ENCODE results near the gene PRR23E.

Gene PRR23E

DNA sequence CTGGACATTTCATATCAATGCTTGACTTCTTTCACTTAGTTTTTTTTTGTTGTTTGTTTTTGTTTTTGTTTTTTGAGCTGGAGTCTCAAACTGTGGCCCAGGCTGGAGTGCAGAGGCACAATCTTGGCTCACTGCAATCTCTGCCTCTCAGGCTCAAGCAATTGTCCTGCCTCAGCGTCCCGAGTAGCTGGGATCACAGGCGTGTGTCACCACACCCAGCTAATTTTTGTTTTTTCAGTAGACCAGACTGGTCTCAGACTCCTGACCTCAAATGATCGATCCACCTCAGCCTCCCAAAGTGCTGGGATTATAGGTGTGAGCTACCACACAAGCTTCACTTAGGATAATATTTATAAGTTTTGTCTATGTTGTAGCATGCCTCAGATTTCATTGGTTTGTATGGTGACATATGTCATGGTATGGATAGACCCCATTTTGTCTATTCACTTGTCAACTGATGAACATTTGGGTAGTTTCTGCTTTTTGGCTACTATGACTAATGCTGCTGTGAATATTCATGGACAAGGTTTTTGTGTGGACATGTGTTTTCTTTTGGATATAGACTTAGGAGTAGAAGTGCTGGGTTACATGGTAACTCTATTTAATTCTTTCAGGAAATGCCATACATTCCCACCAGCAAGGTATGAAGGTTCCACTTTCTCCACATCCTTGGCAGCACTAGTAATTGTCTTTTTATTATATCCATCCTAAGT lies 6.8 kb upstream of the PRR23E start:
- no peak for DNase-seq

DNA sequence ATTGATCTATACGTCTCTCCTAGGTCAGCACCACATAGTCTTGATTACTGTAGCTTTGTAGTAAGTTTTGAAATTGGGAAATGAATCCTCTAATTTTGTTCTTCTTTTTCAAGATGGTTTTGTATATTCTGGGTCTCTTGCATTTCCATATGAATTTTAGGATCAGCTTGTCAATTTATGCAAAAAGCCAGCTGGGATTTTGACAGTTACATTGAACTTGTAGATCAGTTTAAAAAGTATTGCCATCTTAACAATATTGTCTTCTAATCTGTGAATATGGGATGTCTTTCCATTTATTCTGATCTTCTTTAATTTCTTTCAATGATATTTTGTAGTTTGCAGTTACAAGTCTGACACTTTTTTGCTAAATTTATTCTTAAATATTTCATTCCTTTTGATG lies 5.6 kb upstream of the PRR23E start:
- DNase-seq: no peak

DNA sequence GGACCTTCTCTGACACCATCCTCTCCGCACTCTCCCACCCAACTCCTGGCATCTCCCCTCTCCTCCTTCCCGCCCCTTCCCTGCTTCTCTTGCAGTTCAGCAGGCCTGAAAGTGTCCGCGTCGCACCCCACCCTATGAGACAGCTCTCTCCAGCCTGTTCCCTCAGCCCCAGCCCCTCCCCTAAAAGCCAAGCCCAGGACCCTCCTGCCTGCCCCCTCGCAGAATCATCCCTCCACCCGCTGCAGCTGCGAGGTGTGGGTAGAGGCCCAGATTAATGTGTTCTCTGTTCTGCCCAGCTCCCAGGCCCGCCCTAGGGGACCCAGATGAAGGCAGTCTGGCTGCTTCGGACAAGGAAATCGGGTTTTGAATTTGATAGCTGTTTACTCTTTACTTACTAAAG lies 410 bp downstream of the PRR23E start:
- no peak for DNase-seq

DNA sequence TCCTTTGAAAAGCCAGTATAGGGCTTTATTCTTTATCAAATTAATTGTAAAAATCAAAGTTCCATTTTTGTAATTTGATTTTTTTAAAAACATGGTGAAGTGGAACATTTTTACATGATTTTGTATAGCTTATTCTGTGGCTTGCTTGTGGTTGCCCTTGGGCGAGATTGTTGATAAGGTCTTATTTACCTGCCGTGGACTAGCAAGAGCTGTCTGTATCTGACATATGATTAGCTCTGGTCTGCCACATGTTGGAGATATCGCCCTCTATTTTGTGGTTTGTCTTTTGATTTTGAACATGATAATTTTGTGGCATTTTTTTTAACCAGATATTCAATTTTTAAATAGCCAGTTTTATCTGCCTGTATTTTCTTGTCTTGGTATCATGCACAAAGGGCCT lies 844 bp downstream of the PRR23E start:
- no peak for DNase-seq

DNA sequence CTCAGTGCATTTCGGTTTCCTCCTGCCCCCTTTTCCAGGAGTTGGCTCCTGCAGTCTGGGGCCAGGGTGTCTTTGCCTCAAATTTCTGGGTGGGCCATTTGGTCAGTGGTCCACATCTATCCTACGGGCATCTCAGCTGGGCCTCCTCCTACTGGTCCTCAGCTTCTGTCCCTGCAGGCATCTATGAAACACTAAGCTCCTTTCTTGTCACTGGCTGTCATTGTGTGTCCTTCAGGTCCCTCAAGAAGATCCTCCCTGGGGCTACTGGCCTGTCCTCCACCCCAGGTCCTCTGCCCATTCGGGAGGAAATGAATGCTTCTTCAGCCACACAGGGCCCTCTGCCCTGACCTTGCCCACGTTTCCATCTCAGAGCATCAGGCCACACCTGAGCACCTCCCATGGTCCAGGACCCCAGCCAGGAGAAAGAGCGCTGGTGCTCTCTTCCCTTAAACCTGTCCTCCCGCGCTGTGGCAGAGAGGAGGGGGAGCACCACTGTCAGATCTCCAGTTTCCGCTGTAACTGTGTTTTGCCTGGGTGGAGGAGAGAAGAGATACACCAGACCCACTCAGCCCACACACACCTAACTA lies 1.8 kb downstream of the PRR23E start:
- DNase-seq: no peak

DNA sequence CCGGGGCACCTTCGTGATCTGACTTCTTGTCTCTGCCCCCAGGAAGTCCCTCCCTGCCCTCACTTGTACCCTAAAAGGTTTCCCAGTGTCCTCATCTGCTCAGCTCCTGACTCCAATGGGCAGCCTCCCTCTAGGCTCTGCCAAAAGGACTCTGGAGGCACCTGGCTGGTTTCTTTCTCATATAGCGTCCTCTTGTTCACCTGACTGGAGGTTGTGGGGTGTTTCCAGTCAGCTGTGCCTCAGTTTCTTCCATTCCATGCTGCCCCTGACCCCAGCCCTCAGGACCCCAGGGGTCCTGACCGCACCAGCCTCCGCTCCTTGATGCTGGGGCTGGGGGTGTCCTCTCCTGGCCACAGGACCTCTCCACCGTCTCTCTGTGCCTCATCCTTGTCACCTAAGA lies 2.5 kb downstream of the PRR23E start:
- DNase-seq: no peak

DNA sequence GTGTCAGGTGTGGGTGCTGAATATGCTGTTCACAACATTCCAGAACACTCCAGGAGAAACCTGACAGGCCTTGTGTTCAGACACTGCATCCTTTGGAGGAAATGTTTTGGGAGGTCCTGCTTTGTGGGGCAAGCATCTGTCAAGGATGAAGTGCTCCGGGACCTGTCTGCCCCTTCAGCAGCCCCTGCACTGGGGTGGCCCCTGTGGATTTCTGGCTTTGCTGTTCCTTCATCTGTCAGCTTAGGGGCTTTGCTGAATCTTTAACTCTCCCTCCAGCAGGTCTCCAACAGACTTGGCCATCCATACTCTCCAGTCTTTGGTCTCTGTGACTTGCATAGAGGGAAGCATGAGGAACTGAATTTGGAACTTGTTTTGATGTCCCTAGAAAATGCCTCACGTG lies 3.1 kb downstream of the PRR23E start:
- no peak for DNase-seq

DNA sequence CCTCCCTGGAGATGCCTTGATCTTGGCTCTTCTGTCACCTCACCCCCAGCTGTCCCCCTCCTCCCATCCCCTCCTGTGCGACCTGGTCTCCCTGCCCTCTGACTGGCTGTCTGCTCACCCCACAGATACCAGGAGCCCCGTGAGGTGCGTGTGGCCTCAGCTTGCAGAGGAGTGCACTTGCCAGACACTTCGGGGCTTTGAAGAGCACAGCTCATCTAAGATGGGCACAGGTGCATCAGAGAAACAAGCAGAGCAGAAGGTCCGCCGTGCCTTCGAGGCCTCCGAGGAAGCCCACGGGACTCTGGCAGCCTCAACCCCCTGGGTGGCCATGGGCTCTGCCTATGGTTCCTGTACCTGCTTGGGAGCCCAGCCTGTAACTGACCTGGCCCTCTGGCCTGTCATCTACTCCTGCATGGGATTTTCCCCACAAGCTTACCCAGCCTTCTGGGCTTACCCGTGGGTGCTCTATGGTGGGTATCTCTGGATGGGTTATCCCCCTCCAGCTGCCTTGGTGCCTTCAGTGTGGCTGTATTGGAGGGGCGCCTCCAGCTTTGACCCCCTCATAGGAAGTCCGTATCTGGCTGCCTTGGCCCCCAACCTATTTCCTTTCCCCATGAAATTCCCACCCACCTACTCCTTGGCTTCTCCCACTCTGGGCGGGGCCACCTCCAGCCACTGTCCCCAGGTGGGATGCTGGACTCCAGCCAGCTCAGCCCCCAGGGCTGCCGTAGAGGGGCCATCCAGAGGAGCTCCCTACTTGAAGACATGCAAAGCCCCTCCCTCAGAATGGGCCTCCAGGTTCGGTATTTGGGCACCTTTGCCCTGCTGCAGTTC lies 3.8 kb downstream of the PRR23E start:
- DNase-seq: no peak

DNA sequence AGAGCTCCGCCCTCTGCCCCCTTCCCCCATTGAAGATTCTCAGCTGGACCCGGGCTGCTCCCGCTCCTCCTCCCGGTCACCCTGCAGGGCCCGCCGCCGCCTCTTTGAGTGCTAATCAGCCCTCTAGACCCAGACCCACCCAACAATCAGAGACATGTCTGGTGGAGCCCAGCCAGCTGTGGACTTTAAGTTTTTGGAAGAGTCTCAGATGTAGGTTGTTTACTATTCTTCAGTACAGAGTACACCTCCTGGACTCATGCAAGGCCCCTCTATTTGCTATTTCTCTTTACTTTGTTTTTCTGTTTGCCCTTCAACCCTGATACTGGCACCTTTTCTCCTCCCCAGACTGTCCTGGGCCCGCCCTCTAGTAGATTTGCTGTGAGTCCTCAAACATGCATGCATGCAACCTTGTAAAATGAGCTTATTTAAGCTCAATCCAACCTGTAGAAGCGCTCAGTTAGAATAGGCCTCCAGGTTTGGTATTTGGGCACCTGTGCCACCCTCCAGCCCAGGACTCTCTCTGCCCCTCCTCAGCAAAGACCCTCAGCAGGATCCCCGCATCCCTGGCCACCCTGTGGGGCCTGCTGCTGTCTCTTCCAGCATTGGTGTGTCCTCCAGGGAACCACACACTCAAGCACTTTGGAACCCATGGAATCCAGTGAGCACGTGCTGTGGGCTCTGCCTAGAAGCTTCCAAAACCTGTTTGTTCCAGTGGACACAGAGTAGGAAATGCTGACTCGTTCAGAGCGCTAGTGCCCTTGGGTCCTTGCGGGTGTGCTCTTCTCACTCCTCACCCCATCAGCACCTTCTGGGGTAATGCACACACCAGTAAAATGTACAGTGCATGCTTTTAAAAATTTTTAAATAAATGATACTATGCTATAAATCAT lies 4.6 kb downstream of the PRR23E start:
- DNase-seq: no peak

DNA sequence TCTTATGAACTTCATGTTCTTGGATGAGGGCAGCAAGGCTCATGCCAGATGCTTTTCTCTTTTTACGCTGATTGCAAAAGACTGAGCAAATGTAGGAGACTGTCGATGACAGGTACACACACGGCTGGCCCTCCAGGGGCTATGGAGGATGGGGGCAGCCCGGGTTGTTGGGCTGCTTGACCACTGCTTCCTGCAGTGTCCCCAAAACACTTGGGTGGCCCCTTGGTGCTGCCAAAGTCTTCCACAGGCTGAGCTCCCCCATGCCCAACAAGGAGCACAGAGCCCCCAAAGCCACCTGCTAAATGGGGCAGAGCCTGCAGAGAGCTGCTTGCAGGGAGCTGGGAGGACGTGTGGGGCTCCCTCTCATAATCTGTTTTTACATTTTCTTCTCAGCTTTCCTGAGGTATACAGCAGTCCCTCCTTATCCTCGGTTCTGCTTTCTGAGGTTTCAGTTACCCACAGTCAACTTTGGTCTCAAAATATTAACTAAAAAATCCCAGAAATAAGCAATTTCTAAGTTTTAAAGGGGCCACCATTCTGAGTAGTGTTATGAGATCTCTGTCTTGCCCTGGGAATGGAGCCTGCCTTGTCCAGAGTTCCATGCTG lies 7.3 kb downstream of the PRR23E start:
- DNase-seq: no peak

DNA sequence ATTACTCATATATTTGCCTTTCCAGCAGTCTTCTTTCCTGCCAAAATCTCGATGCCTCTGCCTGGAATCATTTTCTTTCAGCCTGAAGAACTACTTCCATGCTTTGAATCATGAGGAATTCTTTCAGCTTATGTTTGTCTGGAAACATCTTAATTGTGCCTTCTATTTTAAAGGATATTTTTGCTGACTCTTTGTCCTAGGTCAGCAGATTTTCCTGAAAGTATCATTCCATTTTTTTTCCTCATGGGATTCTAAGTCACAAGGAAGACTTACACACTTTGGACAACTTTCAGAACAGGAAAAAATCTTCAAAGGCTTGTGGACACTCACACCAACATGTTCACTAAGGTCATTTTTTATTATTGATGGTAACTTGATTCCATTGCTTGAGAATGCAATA lies 10.1 kb downstream of the PRR23E start:
- no peak for DNase-seq

DNA sequence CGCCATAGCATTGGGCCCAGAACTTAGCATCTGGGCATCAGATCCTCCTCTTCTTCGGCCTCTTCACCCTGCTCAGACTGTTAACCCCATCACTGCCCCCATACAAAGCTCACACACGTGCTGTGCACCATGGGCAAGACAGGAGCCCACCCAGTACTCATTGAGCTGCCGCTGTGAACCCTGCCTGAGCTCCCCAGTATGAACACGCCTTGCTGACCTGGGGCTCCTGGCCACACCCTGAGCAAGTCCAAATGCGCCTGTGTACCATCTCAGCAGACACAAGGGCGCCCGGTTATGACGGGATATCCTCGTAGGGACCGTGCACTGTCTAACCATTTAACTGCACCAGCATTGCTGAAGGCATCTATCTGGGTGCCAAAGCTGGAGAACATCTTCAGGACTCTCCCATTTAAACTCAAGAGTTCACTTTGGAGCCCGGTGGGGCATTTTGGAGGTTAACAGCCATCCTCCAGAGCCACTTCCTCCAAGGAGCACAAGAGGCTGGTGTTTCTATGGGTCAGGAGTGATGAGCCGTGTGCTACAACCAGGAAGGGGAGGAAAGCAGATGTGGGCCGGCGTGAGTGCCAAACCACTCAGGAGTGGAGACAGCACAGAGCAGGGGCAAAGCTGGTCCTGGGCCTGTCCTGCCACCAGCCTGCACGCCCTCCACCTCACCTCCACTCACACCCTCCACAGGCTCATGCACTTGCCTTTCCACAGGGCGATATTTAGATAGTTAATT lies 12.1 kb downstream of the PRR23E start:
- no peak for DNase-seq

DNA sequence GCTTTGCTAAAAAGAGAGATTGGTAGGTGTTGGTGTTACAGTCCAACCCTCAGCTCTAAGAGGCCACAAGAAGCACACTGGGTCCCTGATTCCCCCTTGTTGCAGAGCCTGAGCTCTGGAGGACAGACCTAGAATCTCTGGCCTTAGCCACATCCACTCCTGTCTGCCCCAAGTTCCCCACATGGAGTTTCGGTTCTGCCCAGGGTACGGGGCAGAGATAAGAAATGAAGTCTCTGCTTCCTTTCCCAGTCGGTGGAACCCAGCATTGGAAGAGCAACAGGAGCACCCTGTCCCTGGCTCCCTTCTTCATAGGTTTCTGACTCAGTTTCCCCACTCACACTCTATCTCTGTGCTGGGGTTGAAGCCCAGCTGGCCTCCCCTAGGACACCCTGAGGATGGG lies 13.2 kb downstream of the PRR23E start:
- DNase-seq: no peak

DNA sequence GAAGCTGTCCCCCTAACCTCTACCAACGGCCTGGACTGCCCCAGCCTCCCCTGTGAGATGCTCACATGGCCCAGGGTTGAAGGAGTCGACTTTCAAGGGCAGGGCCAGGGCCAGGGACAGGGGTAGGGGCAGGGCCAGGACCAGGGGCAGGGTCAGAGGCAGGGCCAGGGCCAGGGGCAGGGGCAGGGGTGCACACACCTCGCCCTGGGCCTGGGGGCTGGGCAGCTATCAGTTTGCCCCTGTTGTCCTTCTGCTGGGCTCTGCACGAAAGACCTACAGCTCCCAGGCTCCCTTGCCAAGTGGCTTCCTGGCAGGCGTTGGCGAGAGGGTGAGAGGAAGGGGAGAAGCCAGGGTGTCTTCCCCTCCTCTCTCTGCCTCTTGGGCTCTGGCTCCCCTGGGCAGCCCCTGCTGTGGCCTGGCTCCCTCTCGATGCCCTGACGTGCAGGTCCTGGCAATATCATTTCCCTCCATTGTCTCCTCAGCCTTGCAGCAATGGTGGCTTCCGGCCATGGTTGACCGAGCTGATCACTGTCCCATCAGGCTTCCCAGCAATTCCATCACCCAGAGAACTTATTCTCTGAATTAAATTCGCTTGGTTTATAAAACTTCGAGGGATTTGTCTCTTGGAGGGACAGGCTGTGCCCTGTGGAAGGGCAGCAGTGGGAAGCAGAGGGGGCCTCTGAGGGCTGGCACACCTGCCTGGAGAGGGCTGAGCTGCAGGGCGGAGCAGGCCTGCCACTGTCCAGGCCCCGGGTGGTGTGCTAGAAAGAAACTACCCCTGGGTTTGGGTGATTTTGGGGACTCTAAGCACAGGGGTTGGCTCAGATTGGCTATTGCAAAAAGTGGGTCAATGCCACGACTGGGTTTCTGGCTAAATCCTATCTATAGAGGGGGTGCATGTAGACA lies 13.9 kb downstream of the PRR23E start:
- DNase-seq: no peak

DNA sequence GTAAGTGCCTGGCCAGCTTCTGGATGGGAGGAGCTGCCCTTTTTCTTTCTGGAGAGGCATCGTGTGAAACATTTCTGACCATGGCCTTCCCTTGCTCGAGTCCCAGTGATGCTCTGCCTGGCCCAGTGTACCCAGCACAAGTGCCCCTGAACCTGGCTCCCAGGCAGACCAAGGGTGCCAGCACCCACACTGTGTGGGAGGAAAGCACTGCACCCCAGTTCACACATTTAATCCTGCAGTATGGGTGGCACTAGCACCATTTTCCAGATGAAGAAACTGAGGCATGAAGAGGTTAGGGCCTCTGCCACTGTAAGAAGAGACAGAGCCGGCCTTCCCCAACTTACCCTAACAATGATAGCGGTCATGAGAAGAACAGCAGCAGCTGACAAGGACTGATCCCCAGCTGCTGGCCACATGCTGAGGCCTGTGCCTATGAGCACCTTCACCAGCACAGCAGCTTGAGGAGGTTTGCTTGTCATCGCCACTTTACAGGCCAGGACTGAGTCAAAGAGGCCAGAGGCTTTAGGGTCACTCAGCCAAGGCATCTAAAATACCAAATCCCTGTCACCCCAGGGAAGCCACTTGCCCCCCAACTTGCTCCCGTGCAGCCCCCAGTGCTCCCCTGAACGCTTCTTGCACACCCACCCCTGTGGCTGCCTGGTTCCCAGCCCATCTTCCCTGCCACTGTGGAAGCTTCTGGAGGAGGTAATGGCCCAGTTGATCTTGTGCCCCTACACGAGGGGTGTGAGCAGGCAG lies 15.0 kb downstream of the PRR23E start:
- no peak for DNase-seq

DNA sequence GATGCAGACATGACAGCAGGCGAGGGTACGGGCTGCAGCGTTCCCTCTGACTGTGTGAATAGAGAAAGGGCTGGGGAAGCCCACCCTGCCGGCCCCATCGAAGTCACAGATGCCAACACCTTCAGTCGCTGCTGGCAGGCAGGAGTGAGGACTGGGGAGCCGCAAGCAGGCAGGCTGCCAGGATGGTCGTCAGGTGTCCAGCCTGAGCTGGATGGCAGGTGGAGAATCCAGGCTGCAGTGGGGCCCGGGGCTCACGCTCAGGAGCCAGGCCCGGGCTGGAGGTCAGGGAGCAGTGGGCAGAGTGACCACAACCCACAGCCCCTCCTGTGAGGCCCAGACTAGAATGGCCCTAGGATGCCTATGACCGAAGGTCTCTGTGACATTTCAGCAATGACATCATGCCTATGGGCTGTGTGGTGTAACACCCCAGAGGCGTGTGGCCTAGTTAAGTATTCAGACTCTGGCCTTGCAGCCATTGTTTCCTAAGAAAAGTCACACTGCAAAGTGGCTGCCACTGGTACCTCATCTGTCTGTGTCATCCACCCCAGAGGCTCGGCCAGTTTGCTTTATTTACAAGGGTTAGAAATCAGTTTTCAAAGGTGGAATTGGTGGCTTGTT lies 15.7 kb downstream of the PRR23E start:
- DNase-seq: no peak

DNA sequence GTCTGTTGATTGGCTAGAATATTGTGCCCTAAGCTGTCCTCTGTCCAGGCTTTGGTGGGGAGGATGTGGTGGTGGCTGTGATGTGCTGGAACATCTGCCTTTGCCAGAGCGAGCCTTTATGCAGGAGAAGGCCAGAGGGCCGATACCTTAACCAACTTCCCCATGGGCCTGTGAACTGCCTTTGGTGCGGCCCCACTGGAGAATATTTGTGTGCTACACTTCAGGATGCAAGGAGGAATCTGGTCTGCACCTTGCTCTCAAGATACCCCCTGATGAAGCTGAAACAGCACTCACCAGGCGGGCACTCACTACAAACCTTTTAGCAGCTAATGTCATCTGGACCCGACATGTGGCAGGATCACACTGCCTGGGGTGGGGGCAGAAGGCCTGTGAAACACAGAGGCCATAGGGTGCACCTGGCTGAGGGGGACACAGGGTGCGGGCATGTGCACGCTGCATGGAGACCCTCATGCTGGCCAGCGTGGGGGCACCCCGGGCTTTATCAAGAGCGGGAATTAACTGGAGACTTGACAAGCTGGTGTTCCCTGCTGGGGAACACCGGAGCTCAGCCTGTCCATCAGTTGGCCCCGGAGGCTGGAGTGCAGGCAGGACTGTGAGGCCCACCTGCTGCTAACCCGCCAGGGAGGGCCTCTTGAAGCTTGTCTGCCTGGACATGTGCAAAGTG lies 16.4 kb downstream of the PRR23E start:
- DNase-seq: no peak

DNA sequence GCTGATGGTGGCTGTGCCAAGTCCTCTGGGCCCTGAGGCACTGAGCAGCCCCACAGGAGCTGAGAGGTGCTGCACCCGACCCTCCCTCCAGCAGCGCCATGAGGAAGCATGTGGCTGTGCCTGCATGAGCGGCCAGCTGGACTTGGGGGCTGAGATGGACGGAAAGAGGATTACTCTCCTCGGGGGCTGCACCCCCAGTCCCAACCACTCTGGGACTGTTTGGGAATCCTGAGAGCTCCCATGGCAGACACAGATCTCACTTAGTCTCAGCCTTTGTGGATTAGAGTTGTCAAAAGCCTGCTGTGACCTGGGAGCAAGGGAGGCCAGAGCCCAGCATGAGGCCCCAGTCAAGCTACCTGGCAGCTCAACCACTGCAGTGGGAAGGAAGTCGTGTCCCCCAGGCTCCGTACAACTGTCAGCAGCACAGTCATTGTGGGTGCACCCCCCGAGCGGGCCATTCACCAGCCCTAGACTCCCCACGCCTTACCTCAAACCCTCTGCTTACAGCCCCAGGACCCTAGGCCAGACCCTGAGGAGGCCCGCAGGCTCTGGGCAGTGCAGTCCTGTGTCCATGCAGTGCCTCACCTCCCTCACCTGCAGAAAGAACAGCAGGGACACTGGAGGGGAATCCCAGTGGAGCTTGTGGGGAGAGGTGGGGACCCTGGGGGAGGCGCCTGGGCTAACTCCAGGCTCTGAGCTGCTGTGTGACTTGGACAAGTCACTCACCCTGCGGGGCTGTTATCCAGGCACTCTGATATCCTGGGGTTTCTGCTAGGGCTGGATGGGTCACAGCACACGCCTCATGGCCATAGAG lies 17.1 kb downstream of the PRR23E start:
- DNase-seq: no peak
